IPS-18a (cell line): ENCODE data around the gene URB1.
A peak's percentile ranks its signal among the peaks of the same experiment; 100 is the strongest.

ENCODE experiments used
- H3K27ac ChIP-seq: one replicate; pipeline ENCODE4 v1.5.1; 2013; ENCODE audit warnings: low read length
- H3K27me3 ChIP-seq: one replicate; pipeline ENCODE4 v1.6.1; 2013; ENCODE audit warnings: mild to moderate bottlenecking, low read length; ENCODE audit not compliant: control insufficient read depth, insufficient read depth
- H3K36me3 ChIP-seq: one replicate; pipeline ENCODE4 v1.6.1; 2013; ENCODE audit warnings: low read depth, low read length; ENCODE audit not compliant: control insufficient read depth
- H3K4me1 ChIP-seq: one replicate; pipeline ENCODE4 v1.6.1; 2013; ENCODE audit warnings: low read depth, low read length; ENCODE audit not compliant: control insufficient read depth
- H3K4me3 ChIP-seq: one replicate; pipeline ENCODE4 v1.5.1; 2013; ENCODE audit warnings: low read length
- H3K9ac ChIP-seq: one replicate; pipeline ENCODE4 v1.6.1; 2013; ENCODE audit warnings: mild to moderate bottlenecking, low read length, moderate library complexity
- H3K9me3 ChIP-seq: one replicate; pipeline ENCODE4 v1.6.1; 2013; ENCODE audit warnings: low read depth, low read length; ENCODE audit not compliant: control insufficient read depth

Gene URB1

DNA sequence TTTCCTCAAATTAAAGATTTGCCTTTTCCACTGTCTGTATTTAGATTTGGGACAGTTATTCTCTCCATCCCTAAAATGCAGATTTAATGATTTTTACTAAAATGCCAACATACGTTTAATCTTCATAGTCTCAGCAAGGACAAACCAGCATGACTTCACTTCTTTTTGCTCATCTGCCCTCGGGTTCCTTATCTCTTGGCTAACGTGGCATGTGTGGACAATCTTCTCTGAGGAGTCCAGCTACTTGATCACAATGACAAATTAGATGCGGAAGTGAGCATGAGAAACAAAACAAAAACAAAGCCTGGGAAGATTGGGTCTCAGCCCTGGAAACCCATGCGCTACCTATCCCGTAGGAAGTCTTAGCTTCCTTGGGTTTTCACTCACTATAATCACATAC lies 93.1 kb downstream of the URB1 start:
- H3K9me3 ChIP-seq, result no peaks in the 10 kb centered on the region
- no peak overlapping the region for H3K27ac ChIP-seq
- no peaks in the 10 kb centered on the region for H3K4me1 ChIP-seq
- no peaks in the 10 kb centered on the region for H3K27me3 ChIP-seq
- H3K4me3 ChIP-seq, result no peak overlapping the region
- no peak overlapping the region for H3K9ac ChIP-seq
- no peaks in the 10 kb centered on the region for H3K36me3 ChIP-seq

DNA sequence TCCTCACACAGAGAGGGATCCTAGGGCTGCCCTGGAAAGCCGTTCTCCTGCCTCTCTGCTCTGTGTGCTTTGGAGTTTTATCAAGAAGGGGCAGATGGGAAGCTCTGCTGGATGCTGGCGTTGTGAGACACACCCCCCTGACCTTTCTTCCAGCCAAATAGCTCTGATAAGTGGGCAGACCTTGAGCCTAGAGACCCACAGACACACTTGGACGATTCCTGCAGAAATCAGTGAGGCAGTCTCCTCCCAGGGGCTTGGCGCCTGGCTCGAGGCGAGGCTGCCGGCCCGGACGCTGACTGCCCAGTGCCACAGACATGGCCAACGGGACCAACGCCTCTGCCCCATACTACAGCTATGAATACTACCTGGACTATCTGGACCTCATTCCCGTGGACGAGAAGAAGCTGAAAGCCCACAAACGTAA lies 94.1 kb downstream of the URB1 start, which contains the start of gene MRAP:
Gene MRAP, plus strand, starts transcription at position 198 of the 424 bp plus-strand sequence. Its CDS starts 117 bp downstream, at position 315.
- Histone ChIP-seq H3K36me3 (no peaks in the 10 kb centered on the region), H3K4me3 (no peak within 1 kb of the TSS), H3K4me1 (no peaks in the 10 kb centered on the region), H3K9me3 (no peaks in the 10 kb centered on the region), H3K27me3 (no peaks in the 10 kb centered on the region), H3K27ac (no peak within 1 kb of the TSS), H3K9ac (no peak within 1 kb of the TSS)

DNA sequence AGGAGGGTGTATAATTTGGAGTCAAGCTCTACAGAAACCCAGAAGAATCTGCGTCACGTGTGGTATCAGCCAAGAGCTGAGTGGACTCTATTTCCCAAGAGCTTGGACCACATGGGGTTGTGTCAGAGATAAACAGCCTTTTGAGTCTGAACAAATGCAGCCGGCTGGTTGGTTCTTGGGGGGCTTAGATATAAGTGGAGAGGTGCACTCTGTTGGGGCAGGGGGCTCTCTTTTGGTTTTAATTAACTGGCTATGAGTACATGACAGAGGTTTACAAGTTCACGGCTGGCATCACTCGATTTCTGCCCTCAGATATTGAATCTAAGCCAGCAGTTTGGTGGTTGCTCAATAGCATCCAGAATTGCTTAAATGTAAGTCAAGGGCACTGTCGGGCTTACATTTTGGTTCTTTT lies 94.7 kb downstream of the URB1 start:
- Histone ChIP-seq H3K4me1 (no peaks in the 10 kb centered on the region), H3K4me3 (no peak overlapping the region), H3K27me3 (no peaks in the 10 kb centered on the region), H3K27ac (no peak overlapping the region), H3K36me3 (no peaks in the 10 kb centered on the region), H3K9ac (no peak overlapping the region), H3K9me3 (no peaks in the 10 kb centered on the region)

DNA sequence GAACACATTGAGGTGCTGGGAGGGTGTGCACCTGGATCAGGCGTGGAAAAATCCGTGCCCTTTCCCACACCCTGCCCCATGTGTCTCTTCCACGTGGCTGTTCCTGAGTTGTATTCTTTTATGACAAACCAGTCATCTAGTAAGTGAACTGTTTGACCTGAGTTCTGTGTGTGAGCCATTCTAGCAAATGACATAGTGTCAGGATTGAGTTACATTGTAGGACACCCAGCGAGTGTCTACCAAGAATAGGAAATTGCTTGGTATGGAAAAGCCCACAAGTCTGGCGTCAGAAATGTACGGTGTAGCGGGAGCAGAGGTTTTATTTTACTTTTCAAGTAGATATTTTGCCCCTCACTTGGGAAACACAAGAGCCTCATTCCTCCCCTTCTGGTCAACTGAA lies 95.4 kb downstream of the URB1 start:
- Histone ChIP-seq H3K27me3 (no peaks in the 10 kb centered on the region), H3K4me3 (no peak overlapping the region), H3K9me3 (no peaks in the 10 kb centered on the region), H3K9ac (no peak overlapping the region), H3K36me3 (no peaks in the 10 kb centered on the region), H3K27ac (no peak overlapping the region), H3K4me1 (no peaks in the 10 kb centered on the region)

DNA sequence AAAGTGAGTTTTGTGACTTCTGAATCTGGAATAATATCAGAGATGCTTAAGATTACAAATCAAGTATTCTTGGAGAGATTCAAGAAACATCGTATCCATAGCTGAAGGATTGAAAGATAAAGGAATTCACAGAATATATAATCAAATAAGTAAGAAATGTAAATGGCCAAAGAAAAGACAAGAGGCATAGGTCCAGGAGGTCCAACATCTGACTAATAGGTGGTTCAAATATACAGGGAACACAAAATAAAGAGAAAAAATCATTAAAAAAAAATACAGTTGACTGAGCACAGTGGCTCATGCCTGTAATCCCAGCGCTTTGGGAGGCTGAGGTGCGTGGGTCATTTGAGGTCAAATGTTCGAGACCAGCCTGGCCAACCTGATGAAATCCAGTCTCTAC lies 107.3 kb downstream of the URB1 start:
- H3K27ac ChIP-seq, result no peak overlapping the region
- no peaks in the 10 kb centered on the region for H3K36me3 ChIP-seq
- H3K9ac ChIP-seq, result no peak overlapping the region
- no peaks in the 10 kb centered on the region for H3K4me1 ChIP-seq
- H3K9me3 ChIP-seq, result no peaks in the 10 kb centered on the region
- no peaks in the 10 kb centered on the region for H3K27me3 ChIP-seq
- no peak overlapping the region for H3K4me3 ChIP-seq

DNA sequence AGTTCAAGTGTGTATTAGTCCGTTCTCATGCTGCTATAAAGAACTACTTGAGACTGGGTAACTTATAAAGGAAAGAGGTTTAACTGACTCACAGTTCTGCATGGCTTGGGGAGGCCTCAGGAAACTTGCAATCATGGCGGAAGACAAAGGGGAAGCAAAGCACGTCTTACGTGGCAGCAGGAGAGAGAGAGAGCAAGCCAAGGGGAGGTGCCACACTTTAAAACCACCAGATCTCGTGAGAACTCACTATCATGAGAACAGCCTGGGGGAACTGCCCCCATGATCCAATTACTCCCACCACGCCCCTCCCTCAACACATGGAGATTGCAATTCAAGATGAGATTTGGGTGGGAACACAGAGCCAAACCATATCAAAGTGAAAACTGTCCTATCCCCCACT lies 109.8 kb downstream of the URB1 start:
- H3K27me3 ChIP-seq, result no peaks in the 10 kb centered on the region
- no peak overlapping the region for H3K9ac ChIP-seq
- no peaks in the 10 kb centered on the region for H3K36me3 ChIP-seq
- no peaks in the 10 kb centered on the region for H3K9me3 ChIP-seq
- no peak overlapping the region for H3K27ac ChIP-seq
- no peak overlapping the region for H3K4me3 ChIP-seq
- no peaks in the 10 kb centered on the region for H3K4me1 ChIP-seq

DNA sequence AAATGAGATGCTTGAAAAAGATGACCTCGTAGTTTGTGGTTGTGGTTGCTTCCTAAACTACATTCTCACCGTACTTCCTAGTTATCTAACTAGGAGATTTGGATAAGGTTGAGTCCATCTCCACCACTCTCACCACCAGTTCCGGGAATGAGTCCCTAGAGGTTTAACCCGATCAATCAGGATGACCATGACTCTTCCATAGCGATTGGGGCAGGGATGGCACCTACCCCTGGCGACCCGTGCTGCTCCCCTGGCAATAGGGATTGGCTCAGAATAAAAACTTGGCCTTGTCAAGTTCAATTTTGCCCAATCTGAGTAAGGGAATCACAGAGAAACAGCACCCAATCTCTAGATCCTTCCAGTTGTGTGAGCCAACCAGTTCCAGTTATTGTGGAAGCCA lies 111.3 kb downstream of the URB1 start:
- Histone ChIP-seq H3K4me3 (no peak overlapping the region), H3K9me3 (no peaks in the 10 kb centered on the region), H3K27me3 (no peaks in the 10 kb centered on the region), H3K4me1 (peaks cover 5% of the 10 kb centered on the region), H3K9ac (no peak overlapping the region), H3K36me3 (no peaks in the 10 kb centered on the region), H3K27ac (no peak overlapping the region)

DNA sequence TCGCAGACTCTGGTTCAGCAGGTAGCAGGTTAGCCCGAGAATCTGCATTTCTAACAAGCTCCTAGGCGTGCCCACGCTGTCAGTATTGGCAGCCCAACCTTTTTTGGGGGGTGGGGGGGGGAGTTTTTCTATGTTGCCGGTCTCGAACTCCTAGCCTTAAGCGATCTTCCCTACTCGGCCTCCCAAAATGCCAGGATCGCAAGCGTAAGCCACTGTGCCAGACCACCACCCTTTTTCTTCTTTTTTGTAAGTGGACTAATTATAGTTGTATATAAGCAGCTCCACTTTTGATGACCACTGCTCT lies 113.5 kb downstream of the URB1 start:
- Histone ChIP-seq H3K4me3 (peak overlapping the region; percentile 92), H3K9me3 (no peaks in the 10 kb centered on the region), H3K36me3 (peaks cover 3% of the 10 kb centered on the region), H3K4me1 (peaks cover 5% of the 10 kb centered on the region), H3K9ac (peak overlapping the region; percentile 34), H3K27ac (no peak overlapping the region), H3K27me3 (no peaks in the 10 kb centered on the region)

DNA sequence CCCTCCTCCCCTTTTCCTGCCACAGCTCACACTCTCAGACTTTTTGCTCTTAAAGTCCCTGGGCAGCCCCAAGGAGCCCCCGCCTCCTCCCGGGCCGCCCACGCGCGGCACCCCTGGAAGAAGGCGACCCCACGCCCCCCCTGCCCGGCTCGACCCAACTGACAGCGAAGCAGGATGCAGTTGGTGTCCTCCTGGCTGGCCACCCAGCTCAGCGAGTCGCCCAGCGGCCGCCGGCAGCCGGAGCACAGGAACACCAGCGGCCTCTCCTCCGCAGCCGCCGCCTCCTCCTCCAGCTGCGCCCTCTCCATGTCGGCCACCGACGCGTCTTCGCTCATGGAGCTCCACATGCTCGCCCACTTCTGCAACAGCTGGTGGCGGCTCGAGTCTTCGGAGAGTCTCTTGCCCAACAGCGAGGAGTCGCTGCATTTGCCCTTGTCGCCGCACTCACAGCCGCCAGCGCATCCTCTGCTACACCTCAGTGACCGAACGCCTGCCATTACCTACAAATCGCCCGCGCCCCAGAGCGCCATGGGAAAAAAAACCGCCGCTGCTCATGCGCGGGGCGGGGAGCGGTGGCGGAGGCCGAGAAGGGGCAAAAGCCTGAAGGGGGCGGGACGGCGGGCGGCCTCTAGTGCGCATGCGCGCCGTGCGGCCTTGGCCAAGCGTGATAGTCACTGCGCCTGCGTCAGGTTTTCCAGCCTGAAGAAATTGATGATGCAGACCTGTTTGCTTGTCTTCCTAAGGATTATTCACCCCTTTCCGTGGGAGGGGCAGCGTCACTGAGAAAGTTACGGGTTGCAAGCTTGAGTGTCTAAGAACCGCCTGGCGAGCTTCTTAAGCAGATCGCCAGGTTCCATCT lies 114.1 kb downstream of the URB1 start, which contains the start of gene MIS18A:
Gene MIS18A, minus strand, starts transcription at position 532 of the 859 bp plus-strand sequence. Its CDS starts 35 bp downstream, at position 497.
- no peaks in the 10 kb centered on the region for H3K9me3 ChIP-seq
- H3K27me3 ChIP-seq, result no peaks in the 10 kb centered on the region
- peaks cover 6% of the 10 kb centered on the region for H3K36me3 ChIP-seq
- H3K4me3 ChIP-seq, result peak within 1 kb of the TSS; percentile 92
- peaks cover 5% of the 10 kb centered on the region for H3K4me1 ChIP-seq
- no peak within 1 kb of the TSS for H3K27ac ChIP-seq
- peak within 1 kb of the TSS; percentile 58 for H3K9ac ChIP-seq

DNA sequence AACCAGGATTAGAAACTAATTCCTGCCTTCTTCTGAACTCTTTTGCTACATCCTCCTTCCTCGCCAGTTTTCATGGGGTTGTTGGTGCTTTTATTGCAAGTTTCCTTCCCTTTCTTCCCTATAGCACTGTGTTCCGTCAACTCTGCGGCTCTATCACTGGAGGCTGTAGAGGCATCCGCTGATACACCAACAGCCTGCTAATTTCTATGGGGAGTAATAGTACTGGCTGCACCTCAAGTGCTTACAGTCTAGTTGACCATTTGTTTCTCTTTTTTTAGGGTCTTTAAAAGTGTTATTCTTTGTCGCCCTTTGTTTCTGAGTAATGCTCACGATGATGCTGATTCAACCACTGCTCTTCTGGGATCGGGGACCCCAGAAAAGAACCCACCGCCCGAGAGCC lies 114.7 kb downstream of the URB1 start:
- no peak overlapping the region for H3K27ac ChIP-seq
- H3K27me3 ChIP-seq, result no peaks in the 10 kb centered on the region
- peaks cover 5% of the 10 kb centered on the region for H3K4me1 ChIP-seq
- H3K4me3 ChIP-seq, result peak overlapping the region; percentile 92
- peak overlapping the region; percentile 58 for H3K9ac ChIP-seq
- no peaks in the 10 kb centered on the region for H3K9me3 ChIP-seq
- H3K36me3 ChIP-seq, result peaks cover 12% of the 10 kb centered on the region

DNA sequence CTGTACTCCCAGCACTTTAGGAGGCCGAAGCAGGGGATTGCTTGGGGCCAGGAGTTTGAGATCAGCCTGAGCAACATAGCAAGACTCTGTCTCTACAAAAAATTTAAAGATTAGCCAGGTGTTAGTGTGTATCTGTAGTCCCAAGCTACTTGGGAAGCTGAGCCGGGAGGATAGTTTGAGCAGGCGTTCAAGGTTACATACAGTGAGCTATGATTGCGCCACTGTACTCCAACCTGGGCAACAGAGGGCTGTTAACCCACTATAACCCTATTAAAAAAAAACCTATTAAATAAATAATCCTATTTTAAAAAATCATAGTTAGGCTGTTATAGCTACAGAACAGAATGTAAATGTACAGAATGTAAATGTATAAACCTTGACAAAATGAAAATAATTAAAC lies 116.1 kb downstream of the URB1 start:
- H3K9me3 ChIP-seq, result no peaks in the 10 kb centered on the region
- H3K4me1 ChIP-seq, result peaks cover 5% of the 10 kb centered on the region
- no peak overlapping the region for H3K4me3 ChIP-seq
- H3K36me3 ChIP-seq, result peaks cover 22% of the 10 kb centered on the region
- H3K9ac ChIP-seq, result no peak overlapping the region
- no peaks in the 10 kb centered on the region for H3K27me3 ChIP-seq
- H3K27ac ChIP-seq, result no peak overlapping the region

DNA sequence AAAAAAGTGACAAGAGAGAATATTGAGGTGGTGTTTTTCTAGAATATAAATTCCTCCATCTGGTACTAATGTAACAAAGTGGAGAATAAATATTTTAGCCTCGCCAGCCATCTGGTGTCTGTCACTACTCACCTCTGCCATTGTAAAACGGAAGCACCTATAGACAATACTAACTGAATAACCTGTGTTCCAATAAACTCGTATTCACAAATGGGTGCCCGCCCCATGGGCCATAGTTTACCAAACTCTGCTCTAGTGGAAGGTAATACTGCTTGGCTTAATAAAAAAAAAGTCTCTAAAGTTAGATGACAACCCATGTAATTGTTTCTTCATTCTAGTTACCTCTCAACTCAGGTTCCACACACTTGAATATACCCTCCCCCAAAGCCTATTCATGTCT lies 122.1 kb downstream of the URB1 start:
- H3K9ac ChIP-seq, result no peak overlapping the region
- H3K9me3 ChIP-seq, result no peaks in the 10 kb centered on the region
- no peak overlapping the region for H3K4me3 ChIP-seq
- no peaks in the 10 kb centered on the region for H3K4me1 ChIP-seq
- H3K27ac ChIP-seq, result no peak overlapping the region
- H3K27me3 ChIP-seq, result no peaks in the 10 kb centered on the region
- peaks cover 67% of the 10 kb centered on the region for H3K36me3 ChIP-seq
